Esophagus (tissue), 2 donors: ENCODE results near the gene ZNF582. TPM values are rescaled to one million over a fixed set of nuclear protein-coding genes. Genes with fewer than 3 reads are reported as not detected.

Source experiments
- H3K27ac ChIP-seq, 2 donors: one replicate each; pipeline ENCODE4 v1.5.1; 2013; ENCODE audit warnings: low read depth in 2 of 2, mild to moderate bottlenecking in 2 of 2, inconsistent platforms in 1 of 2, low read length in 1 of 2, moderate library complexity in 1 of 2
- H3K27me3 ChIP-seq, 2 donors: one replicate each; pipeline ENCODE4 v1.6.1; 2013; ENCODE audit warnings: low read length in 2 of 2, control low read depth in 1 of 2, mild to moderate bottlenecking in 1 of 2; ENCODE audit not compliant: insufficient read depth in 2 of 2, control insufficient read depth in 1 of 2
- H3K36me3 ChIP-seq, 2 donors: one replicate each; pipeline ENCODE4 v1.6.1; 2013; ENCODE audit warnings: low read length in 1 of 2; ENCODE audit not compliant: control insufficient read depth in 2 of 2, insufficient read depth in 2 of 2
- H3K4me1 ChIP-seq, 2 donors: one replicate each; pipeline ENCODE4 v1.6.1; 2013; ENCODE audit warnings: low read length in 1 of 2; ENCODE audit not compliant: control insufficient read depth in 2 of 2, insufficient read depth in 2 of 2
- H3K4me3 ChIP-seq, 2 donors: one replicate each; pipeline ENCODE4 v1.5.1; 2013; ENCODE audit warnings: low read length in 2 of 2, mild to moderate bottlenecking in 2 of 2, low read depth in 1 of 2, moderate library complexity in 1 of 2
- H3K9me3 ChIP-seq, 2 donors: one replicate each; pipeline ENCODE4 v1.6.1; 2013; ENCODE audit warnings: mild to moderate bottlenecking in 2 of 2, low read depth in 1 of 2, low read length in 1 of 2, moderate library complexity in 1 of 2; ENCODE audit not compliant: control insufficient read depth in 2 of 2, insufficient read depth in 1 of 2
- polyA plus RNA-seq, 2 donors: library from polyadenylated mRNA; stranded (reverse); fragments of 200-250 nt; gene quantifications; one replicate each; pipeline ENCODE4 v1.2.3, GENCODE V29; 2013
- donor health status: healthy with polysubstance abuse.
- donor health status: Bipolar disorder and iron deficiency.

ZNF582 gene
- polyA plus RNA-seq, 2 donors, result 0.86 to 1.1 TPM

DNA sequence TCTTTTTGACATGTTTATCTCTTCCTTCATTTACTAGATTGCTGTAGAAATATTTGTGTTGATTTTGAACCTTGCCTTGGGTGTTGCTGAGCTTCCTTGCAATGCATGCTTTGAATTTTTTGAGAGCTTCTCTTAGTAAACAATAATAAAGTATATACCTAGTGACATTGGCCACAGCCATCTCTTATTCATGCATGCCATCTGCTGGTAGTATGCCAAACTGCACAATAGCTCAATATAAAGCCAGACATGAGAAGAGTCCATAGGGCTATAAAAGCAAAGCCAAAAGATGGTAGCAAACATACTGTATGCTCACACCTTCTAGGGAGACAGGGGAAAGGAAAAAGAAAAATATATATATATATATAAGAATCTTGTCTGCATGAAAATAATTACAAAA, 59.8 kb downstream of the ZNF582 start:
- Histone ChIP-seq H3K36me3 (no peaks in the 10 kb centered on the region), H3K9me3 (peaks cover 0 to 2% of the 10 kb centered on the region in 2 donors), H3K4me3 (no peak overlapping the region), H3K27me3 (no peaks in the 10 kb centered on the region), H3K4me1 (no peaks in the 10 kb centered on the region), H3K27ac (no peak overlapping the region)

Other genes with a start within 250 kb of the ZNF582 start
- gene GALP, start 217.5 kb downstream of the ZNF582 start, polyA plus RNA-seq, result not detected
- gene ZSCAN5B, start 195.8 kb downstream of the ZNF582 start, polyA plus RNA-seq, result under 1 TPM; 0.01 to 0.04 TPM
- gene ZSCAN5C, start 191.3 kb downstream of the ZNF582 start, polyA plus RNA-seq, result not detected
- 1 to 10 TPM; 2.8 to 3.0 TPM for gene EDDM13, start 120.8 kb downstream of the ZNF582 start, polyA plus RNA-seq
- gene ZSCAN5A, start 78.7 kb downstream of the ZNF582 start, polyA plus RNA-seq, result 1 to 10 TPM; 3.8 to 3.9 TPM
- under 1 TPM; 0.55 to 0.56 TPM for gene ZNF583, start 10.8 kb upstream of the ZNF582 start, polyA plus RNA-seq
- 1 to 10 TPM in 1 of 2 donors, under 1 TPM in 1; 0.85 to 1.9 TPM for gene ZNF667, start 83.8 kb upstream of the ZNF582 start, polyA plus RNA-seq
- 1 to 10 TPM; 1.2 to 2.2 TPM for gene ZNF471, start 114.3 kb upstream of the ZNF582 start, polyA plus RNA-seq
- gene ZFP28, start 145.4 kb upstream of the ZNF582 start, polyA plus RNA-seq, result 1 to 10 TPM; 1.8 to 2.6 TPM
- 1 to 10 TPM; 1.1 to 2.3 TPM for gene ZNF470, start 173.9 kb upstream of the ZNF582 start, polyA plus RNA-seq
- gene ZNF71, start 201.8 kb upstream of the ZNF582 start, polyA plus RNA-seq, result 1 to 10 TPM; 1.3 to 1.9 TPM
- under 1 TPM in 1 of 2 donors, not detected in 1; 0.05 TPM for gene SMIM17, start 249.6 kb upstream of the ZNF582 start, polyA plus RNA-seq